ENCODE results near the gene PPP1R10. TPM values are rescaled to one million over a fixed set of nuclear protein-coding genes. Genes with fewer than 3 reads are reported as not detected.

PPP1R10 gene
- total RNA-seq, 1 experiment from 2014 or later: 82.9 TPM

GRCh38 chr6:30617565-30618269, 674 bp upstream of the PPP1R10 start, which contains the start of gene MRPS18B:
MRPS18B (plus strand) TSS chr6:30617840; CDS start chr6:30617866, 26 bp downstream.
- Histone ChIP-seq H3K4me3 (ENCODE audit: low read depth in 2 of 2, low read length in 2 of 2) (peak within 1 kb of the TSS; percentile 71 to 98), H3K4me1 (ENCODE audit: control insufficient read depth, insufficient read depth, low read length) (peaks cover 26% of the 10 kb centered on the region), H3K27ac (ENCODE audit: low read length) (peak within 1 kb of the TSS; percentile 100), H3K27me3 (ENCODE audit: control insufficient read depth, insufficient read depth, low read length) (no peaks in the 10 kb centered on the region), H3K36me3 (ENCODE audit: control insufficient read depth, insufficient read depth, low read length) (peaks cover 22% of the 10 kb centered on the region), H3K9me3 (ENCODE audit: control insufficient read depth, insufficient read depth, low read depth, low read length) (no peaks in the 10 kb centered on the region)
- intact Hi-C loops (cut with micrococcal nuclease; ENCODE audit: unreplicated experiment): no loop called here
- peak; percentile 90 for ATAC-seq
- in situ Hi-C loops (cut with HindIII; ENCODE audit: low pct_unique_long_range_greater_than_20kb, low sequenced_read_pairs): no loop called here
- DNase-seq (ENCODE audit: low read depth, low spot score): peak; percentile 97
- CTCF ChIA-PET: no interaction called here
- POLR2A ChIA-PET: no interaction called here
- peak; percentile 91 for TF ChIP-seq POLR2AphosphoS5 (IDR thresholded peaks at IDR 0.05; ENCODE audit: low read depth, low read length)
- 0 out of 2 replicates have a peak, but pooled peaks have one; percentile 78 for TF ChIP-seq SIN3A (IDR thresholded peaks at IDR 0.05; ENCODE audit: borderline replicate concordance, insufficient read depth, low read depth, low read length)
- no peak for TF ChIP-seq TCF7L2 (IDR thresholded peaks at IDR 0.05; ENCODE audit: low read depth, low read length)
- peak in 1 of 2 experiments; percentile 52; a peak in 1 of 4 replicates for TF ChIP-seq REST (IDR thresholded peaks at IDR 0.05; ENCODE audit: insufficient read depth in 1 of 2, low read depth in 2 of 2, low read length in 1 of 2)
- TF ChIP-seq CTCF (IDR thresholded peaks at IDR 0.05): no peak
- BruUV-seq (replicated peaks): TSS peak; percentile 93

GRCh38 chr6:30615958-30616810, 859 bp downstream of the PPP1R10 start:
- in situ Hi-C loops (cut with HindIII; ENCODE audit: low pct_unique_long_range_greater_than_20kb, low sequenced_read_pairs) (no loop called here), intact Hi-C loops (cut with micrococcal nuclease; ENCODE audit: unreplicated experiment) (no loop called here)
- H3K27me3 ChIP-seq (ENCODE audit: control insufficient read depth, insufficient read depth, low read length): no peaks in the 10 kb centered on the region
- TF ChIP-seq SIN3A (IDR thresholded peaks at IDR 0.05; ENCODE audit: borderline replicate concordance, insufficient read depth, low read depth, low read length): no peak
- TF ChIP-seq POLR2AphosphoS5 (IDR thresholded peaks at IDR 0.05; ENCODE audit: low read depth, low read length): peak; percentile 47; the same call in 1 of the 2 replicates
- H3K36me3 ChIP-seq (ENCODE audit: control insufficient read depth, insufficient read depth, low read length): peaks cover 19% of the 10 kb centered on the region
- peaks cover 32% of the 10 kb centered on the region for H3K4me1 ChIP-seq (ENCODE audit: control insufficient read depth, insufficient read depth, low read length)
- no peaks in the 10 kb centered on the region for H3K9me3 ChIP-seq (ENCODE audit: control insufficient read depth, insufficient read depth, low read depth, low read length)
- ATAC-seq (no peak), DNase-seq (ENCODE audit: low read depth, low spot score) (no peak)
- CTCF ChIA-PET: no interaction called here
- no TSS peak for BruUV-seq (replicated peaks)
- peak overlapping the region; percentile 71 to 98 for H3K4me3 ChIP-seq (ENCODE audit: low read depth in 2 of 2, low read length in 2 of 2)
- H3K27ac ChIP-seq (ENCODE audit: low read length): peak overlapping the region; percentile 100
- POLR2A ChIA-PET: interaction anchor here (0.5 to 0.7 kb wide), 2 partner anchors 43 to 56 kb away, joined by 3 to 4 read pairs; partner anchors contain the start of gene DHX16

Measured in Panc1 (cell line).